DMS53 (cell line): ENCODE measurements around the gene AFF1.

ENCODE experiments used
- DNase-seq: peaks from one replicate; lab custom pipeline; 2025; lab: John Stamatoyannopoulos, UW

The AFF1 gene

DNA sequence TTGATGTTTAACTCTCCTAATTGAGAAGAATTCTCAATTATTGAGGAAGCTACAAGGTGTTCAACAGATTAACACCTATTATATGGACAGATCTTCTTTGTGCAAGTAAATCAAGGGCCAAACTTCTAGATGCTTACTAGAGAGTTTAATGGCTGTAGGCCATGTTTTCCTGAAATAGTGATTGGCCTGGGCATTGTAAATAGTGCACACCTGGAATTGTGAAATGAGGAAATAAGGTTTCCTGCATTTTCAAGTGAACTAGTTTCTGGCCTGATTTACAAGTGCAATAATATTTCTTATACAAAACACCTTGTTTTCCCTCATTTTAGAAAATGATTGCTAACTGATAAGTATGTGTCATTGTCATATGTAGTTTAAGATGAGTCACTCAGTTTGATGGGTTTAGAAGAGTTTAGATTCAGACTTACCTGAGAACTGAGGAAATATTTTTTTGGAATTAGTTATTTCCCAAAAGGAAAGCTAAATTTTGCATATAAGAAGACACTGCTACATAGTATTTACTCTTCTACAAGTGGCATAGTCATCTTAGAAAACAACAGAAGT lies 21.2 kb downstream of the AFF1 start:
- peak; percentile 9 for DNase-seq

DNA sequence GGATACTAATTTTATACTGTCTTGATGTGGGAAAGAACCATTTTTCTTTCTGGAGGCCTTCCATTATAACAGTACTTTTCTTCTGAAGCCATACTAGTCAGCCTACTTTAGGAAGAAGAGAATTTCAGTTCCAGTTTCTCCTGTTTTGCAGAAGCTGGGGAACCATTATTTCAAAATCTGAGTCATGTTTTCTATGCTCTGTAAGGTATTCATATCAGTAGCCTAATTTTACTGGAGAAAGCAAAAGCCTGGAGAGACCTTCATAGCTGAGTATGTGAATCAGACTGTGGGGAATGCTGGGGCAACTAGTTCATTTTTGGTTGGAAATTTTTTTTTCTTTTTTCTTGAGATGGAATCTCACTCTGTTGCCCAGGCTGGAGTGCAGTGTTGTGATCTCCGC lies 22.4 kb downstream of the AFF1 start:
- no peak for DNase-seq

DNA sequence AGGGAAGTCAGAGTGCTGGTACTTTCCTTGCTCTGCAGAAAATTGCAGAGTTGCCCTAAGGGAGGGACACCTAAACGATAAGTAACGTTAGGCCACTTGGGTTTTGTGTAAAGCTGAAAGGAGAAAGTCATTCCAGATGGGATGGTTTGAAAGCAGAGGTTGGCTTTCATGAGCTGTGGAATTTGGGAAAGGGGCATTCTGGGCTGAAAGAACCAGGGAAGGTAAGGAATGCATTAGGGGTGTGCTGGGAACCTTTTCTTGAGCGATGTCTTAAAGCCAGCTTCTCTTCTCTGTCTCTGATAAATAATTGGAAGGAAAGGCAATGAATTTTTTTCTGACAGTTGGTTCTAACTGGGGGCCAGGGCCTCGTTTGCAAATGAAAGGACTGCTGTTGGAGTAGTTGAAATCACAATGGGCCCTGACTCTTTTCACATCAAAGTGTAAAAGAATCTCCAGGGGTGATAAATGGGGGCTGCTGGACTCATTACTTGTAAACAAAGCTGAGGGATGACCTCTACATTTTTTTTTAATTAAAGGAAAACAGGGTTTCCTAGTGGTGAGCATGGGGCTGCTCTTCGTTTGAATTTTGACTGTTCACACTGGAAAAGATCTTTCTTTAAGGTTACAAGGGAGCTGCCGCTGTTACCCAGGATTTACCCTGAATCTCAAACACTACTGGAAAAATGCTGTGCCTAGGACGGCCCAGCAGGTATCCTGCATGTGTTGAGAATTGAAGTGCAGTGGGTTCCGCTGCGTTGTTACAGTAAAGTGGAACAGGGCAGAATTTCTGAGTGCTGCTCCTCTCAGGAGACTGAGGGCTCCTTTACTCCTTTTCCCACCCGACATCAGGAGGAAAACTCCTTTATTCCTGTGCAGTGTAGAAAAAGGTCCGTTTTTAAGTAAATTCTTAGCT lies 25.0 kb downstream of the AFF1 start:
- no peak for DNase-seq

DNA sequence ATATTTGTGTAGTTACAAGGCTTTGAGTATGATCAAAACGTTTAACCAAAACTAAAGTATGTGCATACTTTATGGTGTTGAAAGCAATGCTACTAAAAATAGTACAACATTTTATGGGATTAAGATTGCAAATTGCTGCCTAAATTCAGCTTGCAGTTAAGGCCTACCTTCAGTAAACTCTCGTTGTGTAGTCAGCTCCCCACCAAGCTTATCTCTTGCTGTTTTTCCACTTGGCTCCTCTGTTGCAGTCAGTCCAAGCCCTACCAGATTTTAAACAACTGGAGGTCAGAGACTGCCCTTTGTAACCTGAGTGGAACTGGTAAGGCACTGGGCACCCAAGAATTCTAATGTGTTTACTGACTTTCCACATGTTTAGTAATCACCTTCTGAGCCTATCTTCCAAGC lies 25.7 kb downstream of the AFF1 start:
- DNase-seq: no peak

DNA sequence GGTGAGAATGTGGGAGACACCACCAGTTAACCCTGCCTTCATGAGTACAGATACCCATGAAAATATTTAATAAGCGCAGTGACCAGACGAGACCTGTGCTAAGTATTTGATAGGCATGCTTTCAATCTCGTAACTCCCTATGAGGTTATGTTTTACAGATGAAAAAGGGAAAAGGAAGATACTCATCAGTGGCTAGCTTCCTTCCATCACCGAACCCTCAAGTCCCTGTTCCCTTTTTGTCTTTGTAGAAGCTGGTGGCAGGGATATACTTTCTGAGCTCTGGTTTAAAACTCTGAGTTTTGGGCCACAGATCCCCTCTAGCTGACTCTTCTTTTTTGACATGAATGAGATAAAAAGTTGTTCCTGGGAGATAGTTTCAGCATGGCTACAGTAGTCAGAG lies 26.3 kb downstream of the AFF1 start:
- DNase-seq: no peak

DNA sequence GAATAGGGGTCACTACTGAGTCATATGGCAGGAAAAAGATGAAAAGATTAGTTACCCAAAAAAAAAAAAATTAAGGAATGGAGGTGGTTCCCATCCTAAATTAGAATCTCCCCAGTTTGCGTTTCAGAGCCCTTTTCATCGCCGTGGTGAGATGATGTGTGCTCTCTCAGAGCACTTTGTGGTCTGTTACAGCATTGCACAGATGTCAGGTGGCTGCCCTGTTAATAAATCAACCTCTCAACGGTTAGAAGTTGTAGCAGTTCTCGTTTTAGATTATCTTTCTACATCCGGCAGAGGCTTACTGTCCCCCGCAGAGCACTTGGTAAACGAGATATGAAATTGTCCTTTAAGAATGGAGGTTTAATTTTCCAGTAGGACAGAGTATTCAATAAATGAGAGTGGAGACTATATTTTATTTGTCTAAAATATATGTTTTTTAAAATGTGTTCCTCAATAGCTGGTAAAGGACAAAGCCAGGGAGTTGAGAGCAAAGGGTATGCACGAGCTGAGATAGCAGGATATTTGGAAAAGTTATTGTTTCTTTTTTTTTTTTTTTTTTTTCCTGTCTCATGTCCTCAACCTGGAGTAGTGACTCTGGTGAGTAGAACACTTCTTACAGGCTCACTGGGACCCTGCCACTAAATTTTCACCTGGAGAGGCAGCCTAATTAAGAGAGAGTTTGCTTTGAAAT lies 26.9 kb downstream of the AFF1 start:
- DNase-seq: no peak

DNA sequence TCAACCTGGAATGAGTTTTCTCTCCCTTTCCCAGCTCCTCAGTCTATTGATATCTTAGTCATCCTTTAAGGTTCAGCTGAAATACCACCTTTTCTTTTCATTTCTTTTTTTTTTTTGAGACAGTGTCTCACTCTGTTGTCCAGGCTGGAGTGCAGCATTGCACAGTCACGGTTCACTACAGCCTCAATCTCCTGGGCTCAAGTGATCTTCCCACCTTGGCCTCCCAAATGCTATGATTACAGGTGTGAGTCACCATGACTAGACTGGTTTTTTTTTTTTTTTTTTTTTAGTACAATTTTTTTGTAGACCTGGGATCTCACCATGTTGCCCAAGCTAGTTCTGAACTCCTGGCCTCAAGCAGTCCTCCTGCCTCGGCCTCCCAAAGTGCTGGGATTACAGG lies 28.9 kb downstream of the AFF1 start:
- peak; percentile 72 for DNase-seq

DNA sequence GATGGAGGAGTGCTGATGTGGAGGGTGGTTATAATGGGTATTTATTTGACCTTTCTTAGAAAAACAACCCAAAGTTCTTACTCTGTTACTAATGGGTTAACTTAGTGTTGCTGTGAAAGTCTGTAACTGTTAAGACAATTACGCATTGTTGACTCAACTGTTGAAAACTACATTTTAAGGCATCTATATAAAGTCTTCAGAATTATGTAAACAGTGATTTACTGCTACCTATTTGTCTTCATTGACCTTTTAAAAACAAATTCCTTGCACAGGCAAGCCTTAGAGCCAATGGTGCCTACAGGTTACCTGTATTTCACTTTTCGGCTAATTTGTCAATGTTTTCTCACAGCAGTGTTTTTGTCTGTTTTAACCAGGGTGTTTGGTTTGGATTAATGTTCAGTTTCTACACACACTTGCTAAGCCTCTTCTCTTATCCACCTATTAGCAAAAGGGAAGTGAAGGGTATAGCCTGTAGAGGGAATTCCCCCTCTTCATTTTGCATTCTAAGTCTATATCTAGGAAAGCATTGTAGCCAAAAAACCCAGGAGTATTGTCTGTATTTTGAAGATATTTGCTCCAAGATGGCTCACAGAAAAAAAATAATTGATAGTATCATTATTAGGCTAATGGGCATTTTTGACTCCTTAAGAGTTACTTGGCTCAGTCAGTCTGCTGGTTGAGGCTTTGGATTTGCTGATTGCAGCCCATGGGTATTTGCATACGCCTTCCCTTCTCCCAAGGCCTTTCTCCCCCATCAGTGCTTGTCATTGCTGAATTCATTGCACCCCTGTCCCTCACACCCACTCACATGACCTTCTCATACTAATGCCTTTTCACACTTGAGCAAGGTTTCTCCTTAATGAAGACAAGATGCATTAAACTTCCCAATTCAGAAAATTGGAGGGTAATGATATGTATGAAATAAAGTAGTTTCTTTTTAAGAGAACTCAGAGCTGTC lies 30.5 kb downstream of the AFF1 start:
- no peak for DNase-seq

DNA sequence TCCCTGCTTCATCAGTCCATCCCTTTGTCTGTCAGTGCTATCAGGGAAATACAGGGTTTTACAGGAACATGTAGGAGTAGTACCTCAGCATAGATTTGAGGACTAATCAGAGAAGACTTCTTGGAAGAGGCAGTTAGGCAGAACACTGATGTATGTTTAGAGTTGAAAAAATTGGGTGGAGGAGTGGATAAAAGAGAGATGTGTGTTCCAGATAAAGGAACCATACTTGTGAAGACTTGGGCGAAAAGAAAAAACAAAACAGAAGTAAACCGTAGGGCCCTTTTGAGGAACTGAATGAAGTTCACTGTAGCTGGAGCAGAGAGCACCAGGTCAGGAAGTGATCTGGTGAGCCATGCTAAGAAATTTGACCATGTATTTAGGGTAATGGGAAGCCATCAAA lies 32.3 kb downstream of the AFF1 start:
- no peak for DNase-seq

DNA sequence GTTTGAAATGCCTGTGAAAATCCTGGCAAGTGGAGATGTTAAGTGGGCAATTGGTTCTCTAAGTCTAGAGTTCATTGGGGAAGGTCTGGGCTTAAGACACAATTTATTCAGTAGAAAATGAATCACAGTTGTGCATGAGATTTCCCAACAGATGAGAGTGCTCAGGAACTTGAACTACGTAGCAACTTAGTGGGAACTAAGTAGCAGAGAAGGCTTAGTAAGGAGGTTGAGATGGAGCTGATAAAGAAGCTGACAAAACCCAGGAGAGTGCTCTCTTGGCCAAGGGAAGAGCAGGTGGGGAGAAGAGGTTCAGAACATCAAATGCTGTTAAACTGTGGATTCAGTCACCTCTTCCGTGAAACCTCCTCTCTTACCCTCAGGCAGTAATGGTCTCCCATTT lies 33.0 kb downstream of the AFF1 start:
- no peak for DNase-seq

DNA sequence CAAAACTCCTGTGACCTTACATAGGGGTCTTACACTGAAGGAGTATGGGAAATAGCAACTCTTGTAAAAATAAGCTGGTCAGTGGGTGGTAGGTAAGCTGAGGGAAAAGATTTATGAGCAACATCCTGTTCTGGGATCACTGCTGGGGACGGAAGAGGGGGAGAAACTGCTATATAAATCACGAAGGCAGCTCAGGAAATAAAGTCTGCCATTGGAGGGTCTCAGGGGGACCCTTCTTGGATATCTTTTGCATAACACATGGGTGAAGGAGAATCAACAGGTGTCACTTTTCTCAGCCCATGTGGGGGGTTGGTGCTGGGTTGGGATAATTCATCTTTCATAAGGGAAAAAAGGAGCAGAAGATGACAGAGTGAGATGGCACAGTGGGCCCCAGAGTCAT lies 33.7 kb downstream of the AFF1 start:
- no peak for DNase-seq

DNA sequence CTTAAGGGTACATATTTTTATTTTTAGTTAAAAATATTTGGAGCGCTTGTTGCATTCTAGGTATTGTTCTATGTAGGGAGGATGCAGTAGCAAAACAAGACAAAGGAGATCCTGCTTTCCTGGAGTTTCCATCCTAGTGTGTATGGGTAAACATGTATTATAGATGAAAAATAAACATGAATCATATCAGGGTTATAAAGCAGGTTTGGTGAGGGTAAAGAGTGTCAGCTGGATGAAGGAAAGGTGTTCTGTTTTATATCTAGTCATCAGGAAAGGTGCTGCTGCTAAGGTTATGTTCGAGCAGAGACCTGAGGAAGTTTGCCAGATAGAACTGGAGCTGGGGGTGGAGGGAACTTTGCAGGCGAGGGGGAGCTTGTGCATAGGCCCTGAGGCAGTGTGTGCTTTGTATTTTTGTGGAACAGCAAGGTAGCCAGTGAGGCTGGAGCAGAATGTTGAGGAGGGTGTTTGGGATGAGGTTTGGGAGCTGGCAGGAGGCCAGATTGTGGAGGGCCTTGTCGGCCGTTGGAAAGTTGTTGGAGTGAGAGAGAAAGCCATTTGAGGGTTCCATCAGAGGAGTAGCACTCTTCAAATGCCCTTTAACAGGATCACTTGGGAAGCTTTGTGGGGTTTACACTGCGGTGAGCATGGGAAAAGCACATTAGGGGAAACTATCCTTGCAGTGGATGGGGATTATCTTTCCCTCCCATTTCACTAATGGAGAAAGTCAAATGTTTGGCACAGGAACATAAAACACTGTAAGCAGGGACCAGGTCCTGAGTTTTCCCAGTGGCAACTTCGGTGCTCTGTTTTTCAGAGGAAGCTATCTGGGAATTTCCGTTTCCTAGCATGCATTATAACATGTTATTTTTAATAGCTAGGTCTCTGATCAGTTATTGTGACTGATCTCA lies 35.9 kb downstream of the AFF1 start:
- peak; percentile 45 for DNase-seq

DNA sequence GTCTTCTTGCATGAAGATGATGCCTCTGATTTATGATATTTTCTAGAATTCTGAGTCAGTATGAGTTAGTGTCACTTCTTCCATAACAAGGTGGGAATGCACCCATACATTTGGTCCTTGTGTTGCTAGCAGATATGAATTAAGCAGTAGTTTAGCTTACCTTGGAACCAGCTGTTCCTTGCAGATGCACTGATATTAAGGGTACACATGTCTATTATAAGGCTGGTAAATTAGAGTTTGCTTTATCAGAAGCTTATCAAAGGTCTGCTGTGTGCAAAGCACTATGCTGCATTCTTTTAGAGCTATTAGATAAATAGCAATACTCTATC lies 36.5 kb downstream of the AFF1 start:
- no peak for DNase-seq

DNA sequence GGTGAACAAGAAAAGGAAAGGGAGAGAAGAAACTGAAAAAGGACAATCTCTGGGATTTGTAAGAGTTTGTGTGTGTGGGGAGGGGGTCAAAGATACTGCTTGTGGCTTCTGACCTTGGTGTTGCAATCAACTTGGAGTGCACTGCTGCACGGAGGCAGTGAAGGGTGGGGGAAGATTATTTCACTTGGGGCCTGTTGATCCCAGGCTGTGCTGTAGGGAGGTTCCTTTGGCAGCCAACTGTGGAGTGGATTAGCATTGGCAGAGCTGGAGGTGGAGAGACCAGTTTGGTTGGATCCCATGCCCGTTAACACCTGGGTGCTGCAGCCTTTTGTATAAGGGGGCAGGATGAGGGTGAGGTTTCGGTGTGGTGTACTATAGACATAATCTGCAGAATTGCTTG lies 38.2 kb downstream of the AFF1 start:
- DNase-seq: peak; percentile 65

DNA sequence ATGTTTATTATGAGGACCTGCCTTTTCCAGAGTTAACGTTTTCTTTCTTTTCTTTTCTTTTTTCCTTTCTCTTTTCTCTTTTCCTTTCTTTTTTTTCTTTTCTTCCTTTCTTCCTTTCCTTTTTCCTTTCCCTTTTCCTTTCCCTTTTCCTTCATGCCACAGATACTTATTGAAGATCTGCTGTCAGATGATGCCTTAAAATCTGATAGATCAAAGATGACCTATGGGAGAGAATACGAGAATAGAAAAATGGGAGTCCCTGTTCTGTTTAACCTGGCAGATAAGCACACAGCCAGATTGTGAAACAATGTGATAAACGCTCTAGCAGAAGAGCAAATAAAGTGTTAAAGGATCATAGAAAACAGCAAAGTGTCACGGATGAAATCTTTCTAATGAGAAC lies 38.9 kb downstream of the AFF1 start:
- DNase-seq: no peak

DNA sequence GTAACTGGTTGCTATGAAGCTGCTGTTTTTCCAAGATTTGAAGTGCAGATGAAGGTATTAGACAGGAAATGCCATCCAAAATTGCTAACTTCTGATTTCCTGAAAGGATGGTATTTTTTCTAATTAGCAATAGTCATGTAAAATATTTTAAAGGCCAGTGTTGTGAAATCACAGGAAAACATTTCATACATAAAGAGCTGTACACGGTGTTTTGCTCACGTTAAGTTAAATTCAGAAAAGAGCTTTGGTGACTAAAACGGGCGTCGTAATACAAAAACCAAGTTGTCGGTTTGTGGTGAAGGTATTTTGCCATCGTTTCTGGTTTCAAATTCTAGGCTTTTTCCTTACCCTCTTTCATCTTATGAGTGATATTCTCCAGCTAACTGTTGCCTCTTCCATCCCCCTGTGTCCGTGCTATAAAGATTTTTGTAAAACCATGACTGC lies 39.8 kb downstream of the AFF1 start:
- DNase-seq: no peak

DNA sequence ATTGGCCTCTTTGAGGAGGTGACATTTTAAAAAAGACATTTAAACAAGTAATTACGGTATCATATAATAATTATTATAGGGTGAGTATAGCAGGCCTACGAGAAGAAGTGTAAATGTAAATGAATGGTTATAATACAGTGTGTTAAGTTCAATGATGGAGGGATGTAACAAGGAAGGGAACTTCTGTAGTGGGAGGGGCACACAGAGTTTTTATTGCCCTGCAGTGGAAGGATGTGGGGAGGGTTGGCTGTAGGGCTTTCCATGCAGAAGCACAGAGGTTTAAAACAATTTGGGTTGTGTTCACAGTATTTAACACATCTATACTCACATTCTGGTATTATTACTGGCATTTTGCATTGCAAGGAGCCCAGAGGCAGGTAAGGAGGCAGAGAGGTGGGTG lies 41.1 kb downstream of the AFF1 start:
- DNase-seq: no peak

DNA sequence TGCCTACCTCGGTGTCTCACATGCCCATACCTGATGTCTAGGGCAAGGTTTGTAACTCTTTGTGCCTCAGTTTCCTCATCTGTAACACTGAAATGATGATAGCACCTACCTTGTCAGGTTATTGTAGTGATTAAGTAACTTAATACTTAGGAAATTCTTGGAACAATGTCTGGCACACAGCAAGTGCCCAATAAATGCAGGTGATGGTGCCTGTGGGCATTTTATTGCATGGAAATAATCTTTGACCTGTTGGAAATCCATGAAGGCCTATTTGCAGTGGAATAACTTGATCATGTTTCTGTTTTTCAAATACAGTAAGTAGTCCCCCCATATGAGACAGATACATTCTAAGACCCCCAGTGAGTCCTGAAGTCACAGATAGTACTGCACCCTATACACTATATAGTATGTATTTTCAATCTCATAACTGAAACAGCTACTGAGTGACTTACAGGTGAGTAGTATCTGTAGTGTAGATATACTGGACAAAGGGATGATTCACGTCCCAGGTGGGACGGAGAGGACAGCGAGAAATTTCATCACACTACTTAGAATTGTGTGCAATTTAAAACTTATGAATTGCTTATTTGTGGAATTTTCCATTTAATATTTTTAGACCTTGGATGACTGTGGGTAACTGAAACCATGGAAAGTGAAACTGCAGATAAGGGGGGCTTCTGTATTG lies 42.1 kb downstream of the AFF1 start:
- peak; percentile 34 for DNase-seq

DNA sequence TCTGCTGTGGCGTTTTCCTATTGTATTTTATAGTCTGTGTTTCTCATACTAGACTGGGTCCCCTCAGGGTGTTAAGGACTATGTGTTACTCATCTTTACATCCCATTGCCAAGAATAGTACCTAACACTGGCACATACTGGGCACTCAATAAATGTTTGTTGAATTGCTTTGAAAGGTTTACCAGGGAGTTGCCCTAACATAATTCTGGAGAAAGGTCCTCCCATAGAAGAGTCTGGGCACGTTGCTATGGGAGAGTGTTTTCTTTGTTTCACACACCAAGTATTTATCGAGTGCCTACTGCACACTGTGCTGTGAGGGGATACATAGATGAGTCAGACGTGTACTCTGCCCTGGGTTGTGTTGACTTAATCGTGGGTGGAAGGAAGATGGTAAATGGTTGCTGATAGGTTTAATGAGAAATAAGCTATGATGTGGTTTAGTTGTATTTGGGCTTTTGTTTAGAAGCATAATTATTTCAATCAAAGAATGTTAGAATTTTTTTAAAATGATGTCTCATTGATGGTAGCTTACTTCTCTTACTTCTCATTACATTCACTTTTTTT lies 42.9 kb downstream of the AFF1 start:
- DNase-seq: peak; percentile 96

DNA sequence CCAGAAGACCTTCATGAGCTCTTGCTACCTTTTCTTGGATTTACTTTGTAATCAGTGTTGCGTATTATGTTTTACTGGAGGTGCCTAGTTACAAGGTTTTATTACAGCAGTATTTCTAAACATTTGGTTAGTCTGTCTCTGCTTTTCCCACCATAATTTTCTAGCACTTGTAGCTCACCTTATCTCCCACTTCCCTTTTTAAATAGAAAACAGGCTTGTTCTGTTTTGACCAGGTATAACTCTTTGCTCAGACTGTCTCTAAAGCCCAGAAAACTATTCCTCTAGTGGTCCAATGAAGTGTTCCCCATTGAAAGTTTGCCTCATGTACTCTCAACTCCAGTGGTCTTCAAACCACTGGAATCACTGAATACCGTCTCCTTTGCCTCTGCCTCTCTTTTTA lies 43.9 kb downstream of the AFF1 start:
- no peak for DNase-seq
